ENCODE data around the gene TMEM234. TPM values are rescaled to one million over a fixed set of nuclear protein-coding genes. Genes with fewer than 3 reads are reported as not detected.

TMEM234 gene
- total and polyA plus RNA-seq, 10 of the 15 experiments (the other 5 are each of a cell fraction or from before 2014, with no cell fraction given): 2.9 to 10.9 (median 6.4) TPM

DNA sequence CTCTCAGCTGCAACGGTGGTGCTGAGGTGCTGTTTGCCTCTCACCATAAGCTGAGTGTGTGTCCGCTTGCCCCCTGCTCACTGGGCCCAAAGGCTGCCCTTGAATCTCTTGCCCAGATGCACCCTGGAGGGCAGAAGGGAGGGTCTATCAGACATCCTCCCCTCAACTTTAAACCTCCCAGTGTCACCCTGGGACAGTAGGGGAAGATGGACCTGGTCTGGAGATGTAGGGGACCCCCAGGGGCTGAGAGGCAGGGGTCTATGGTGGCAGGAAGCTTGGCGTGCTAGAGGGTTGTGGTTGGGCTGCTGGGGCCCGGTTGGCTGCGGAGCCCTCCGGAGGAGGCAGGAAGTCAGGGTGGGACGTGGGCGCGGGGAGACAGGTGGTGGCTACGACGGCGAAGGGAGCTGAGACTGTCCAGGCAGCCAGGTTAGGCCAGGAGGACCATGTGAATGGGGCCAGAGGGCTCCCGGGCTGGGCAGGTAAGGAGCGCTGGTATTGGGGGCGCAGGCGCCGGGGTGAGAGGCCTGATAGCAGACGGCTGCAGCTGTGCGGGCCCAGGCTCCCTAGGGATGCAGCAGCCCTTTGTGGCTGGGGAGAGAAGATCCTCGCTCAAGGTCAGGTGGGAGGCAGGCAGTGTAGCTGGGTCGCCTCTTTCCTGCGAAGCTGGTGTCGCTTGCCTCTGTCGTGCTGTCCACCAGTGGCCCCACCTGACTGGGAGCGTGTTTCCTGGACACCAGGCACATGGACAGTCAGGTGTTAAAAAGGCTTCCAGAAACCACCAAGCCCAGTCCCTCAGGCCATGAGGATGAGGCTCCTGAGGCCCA, 29.0 kb upstream of the TMEM234 start, which contains the start of gene LCK (continued):
- TF ChIP-seq CHD4 (IDR thresholded peaks at IDR 0.05) (no peak), ZBED1 (IDR thresholded peaks at IDR 0.05; ENCODE audit: borderline replicate concordance) (peak; percentile 33; the same call in 1 of the 2 replicates), BCL11A (IDR thresholded peaks at IDR 0.05; ENCODE audit: low read depth, low read length) (peak; percentile 48; the same call in 1 of the 2 replicates), POU2F2 (IDR thresholded peaks at IDR 0.05; ENCODE audit: borderline replicate concordance, low read depth, low read length) (peak; percentile 67; the same call in 1 of the 3 replicates), POLR2AphosphoS5 (IDR thresholded peaks at IDR 0.05; ENCODE audit: low read length) (peak; percentile 86), CREM (IDR thresholded peaks at IDR 0.05; ENCODE audit: low read depth) (peak; percentile 25; the same call in 1 of the 2 replicates), SMAD1 (IDR thresholded peaks at IDR 0.05; ENCODE audit: low read depth, partially characterized antibody) (no peak), EGR1 (IDR thresholded peaks at IDR 0.05; ENCODE audit: borderline replicate concordance in 1 of 2, low read depth in 2 of 2, low read length in 2 of 2) (peak in 1 of 2 experiments; percentile 80; a peak in 2 of 3 replicates), YBX1 (IDR thresholded peaks at IDR 0.05) (no peak), TAF1 (IDR thresholded peaks at IDR 0.05; ENCODE audit: borderline replicate concordance, low read depth, low read length) (peak; percentile 40; the same call in 1 of the 2 replicates), IKZF1 (conservative IDR thresholded peaks at IDR 0.05) (peak; percentile 49), ZNF274 (IDR thresholded peaks at IDR 0.05; ENCODE audit: insufficient read depth, insufficient read length) (no peak), MYC (IDR thresholded peaks at IDR 0.05; ENCODE audit: insufficient read depth, insufficient read length, insufficient replicate concordance, low read length, severe bottlenecking) (peak; percentile 32), FOS (IDR thresholded peaks at IDR 0.05; ENCODE audit: borderline replicate concordance, extremely low read depth, insufficient read length) (no peak), HDGF (IDR thresholded peaks at IDR 0.05) (peak; percentile 69; the same call in 1 of the 2 replicates), GATAD2B (conservative IDR thresholded peaks at IDR 0.05; ENCODE audit: low read depth) (no peak), TCF3 (IDR thresholded peaks at IDR 0.05; ENCODE audit: borderline replicate concordance, insufficient read depth, low read depth, low read length) (peak; percentile 92), BACH1 (IDR thresholded peaks at IDR 0.05; ENCODE audit: borderline replicate concordance) (peak; percentile 55; the same call in 1 of the 2 replicates), EZH2 (IDR thresholded peaks at IDR 0.05; ENCODE audit: borderline replicate concordance, control insufficient read depth, low read depth, low read length) (no peak)
- TF ChIP-seq, protein P1, sequence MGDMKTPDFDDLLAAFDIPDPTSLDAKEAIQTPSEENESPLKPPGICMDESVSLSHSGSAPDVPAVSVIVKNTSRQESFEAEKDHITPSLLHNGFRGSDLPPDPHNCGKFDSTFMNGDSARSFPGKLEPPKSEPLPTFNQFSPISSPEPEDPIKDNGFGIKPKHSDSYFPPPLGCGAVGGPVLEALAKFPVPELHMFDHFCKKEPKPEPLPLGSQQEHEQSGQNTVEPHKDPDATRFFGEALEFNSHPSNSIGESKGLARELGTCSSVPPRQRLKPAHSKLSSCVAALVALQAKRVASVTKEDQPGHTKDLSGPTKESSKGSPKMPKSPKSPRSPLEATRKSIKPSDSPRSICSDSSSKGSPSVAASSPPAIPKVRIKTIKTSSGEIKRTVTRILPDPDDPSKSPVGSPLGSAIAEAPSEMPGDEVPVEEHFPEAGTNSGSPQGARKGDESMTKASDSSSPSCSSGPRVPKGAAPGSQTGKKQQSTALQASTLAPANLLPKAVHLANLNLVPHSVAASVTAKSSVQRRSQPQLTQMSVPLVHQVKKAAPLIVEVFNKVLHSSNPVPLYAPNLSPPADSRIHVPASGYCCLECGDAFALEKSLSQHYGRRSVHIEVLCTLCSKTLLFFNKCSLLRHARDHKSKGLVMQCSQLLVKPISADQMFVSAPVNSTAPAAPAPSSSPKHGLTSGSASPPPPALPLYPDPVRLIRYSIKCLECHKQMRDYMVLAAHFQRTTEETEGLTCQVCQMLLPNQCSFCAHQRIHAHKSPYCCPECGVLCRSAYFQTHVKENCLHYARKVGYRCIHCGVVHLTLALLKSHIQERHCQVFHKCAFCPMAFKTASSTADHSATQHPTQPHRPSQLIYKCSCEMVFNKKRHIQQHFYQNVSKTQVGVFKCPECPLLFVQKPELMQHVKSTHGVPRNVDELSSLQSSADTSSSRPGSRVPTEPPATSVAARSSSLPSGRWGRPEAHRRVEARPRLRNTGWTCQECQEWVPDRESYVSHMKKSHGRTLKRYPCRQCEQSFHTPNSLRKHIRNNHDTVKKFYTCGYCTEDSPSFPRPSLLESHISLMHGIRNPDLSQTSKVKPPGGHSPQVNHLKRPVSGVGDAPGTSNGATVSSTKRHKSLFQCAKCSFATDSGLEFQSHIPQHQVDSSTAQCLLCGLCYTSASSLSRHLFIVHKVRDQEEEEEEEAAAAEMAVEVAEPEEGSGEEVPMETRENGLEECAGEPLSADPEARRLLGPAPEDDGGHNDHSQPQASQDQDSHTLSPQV (IDR thresholded peaks at IDR 0.05): peak; percentile 5; the same call in 1 of the 2 replicates
- TF ChIP-seq, protein P2, sequence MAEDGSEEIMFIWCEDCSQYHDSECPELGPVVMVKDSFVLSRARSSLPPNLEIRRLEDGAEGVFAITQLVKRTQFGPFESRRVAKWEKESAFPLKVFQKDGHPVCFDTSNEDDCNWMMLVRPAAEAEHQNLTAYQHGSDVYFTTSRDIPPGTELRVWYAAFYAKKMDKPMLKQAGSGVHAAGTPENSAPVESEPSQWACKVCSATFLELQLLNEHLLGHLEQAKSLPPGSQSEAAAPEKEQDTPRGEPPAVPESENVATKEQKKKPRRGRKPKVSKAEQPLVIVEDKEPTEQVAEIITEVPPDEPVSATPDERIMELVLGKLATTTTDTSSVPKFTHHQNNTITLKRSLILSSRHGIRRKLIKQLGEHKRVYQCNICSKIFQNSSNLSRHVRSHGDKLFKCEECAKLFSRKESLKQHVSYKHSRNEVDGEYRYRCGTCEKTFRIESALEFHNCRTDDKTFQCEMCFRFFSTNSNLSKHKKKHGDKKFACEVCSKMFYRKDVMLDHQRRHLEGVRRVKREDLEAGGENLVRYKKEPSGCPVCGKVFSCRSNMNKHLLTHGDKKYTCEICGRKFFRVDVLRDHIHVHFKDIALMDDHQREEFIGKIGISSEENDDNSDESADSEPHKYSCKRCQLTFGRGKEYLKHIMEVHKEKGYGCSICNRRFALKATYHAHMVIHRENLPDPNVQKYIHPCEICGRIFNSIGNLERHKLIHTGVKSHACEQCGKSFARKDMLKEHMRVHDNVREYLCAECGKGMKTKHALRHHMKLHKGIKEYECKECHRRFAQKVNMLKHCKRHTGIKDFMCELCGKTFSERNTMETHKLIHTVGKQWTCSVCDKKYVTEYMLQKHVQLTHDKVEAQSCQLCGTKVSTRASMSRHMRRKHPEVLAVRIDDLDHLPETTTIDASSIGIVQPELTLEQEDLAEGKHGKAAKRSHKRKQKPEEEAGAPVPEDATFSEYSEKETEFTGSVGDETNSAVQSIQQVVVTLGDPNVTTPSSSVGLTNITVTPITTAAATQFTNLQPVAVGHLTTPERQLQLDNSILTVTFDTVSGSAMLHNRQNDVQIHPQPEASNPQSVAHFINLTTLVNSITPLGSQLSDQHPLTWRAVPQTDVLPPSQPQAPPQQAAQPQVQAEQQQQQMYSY (CRISPR knock-in tag; IDR thresholded peaks at IDR 0.05): peak; percentile 44; the same call in 1 of the 2 replicates
- TF ChIP-seq, protein P3, sequence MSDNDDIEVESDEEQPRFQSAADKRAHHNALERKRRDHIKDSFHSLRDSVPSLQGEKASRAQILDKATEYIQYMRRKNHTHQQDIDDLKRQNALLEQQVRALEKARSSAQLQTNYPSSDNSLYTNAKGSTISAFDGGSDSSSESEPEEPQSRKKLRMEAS (IDR thresholded peaks at IDR 0.05; ENCODE audit: low read depth, low read length): peak; percentile 36; the same call in 1 of the 2 replicates

Measured in GM12878 (cell line).